NCI-H345 treated with DMSO at 0.1 percent for 48 hours (cell line): Measurements from ENCODE around the gene EPHA3.

Experiments
- DNase-seq: peaks from one replicate; lab custom pipeline; 2025; ENCODE audit not compliant: unreplicated experiment; lab: John Stamatoyannopoulos, UW

Gene EPHA3

DNA sequence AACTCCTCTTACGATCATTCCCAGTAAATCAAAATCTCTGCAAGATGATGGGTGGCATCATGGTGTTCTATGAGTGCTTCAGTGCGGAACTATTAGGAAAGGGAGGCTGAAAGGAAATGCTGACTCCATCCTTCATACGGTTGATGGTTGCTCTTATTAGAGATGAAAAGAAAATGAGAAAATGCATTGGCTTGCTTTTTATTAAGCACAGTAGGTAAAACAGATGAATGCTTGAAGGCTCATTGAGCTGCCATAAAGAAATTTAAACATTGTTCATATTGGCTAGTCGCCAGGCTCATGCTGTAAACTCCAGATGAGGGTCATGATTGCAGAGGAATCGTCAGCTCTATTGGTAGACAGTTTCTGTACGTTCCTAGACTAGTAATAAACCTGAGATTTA lies 115.8 kb downstream of the EPHA3 start:
- no peak for DNase-seq

DNA sequence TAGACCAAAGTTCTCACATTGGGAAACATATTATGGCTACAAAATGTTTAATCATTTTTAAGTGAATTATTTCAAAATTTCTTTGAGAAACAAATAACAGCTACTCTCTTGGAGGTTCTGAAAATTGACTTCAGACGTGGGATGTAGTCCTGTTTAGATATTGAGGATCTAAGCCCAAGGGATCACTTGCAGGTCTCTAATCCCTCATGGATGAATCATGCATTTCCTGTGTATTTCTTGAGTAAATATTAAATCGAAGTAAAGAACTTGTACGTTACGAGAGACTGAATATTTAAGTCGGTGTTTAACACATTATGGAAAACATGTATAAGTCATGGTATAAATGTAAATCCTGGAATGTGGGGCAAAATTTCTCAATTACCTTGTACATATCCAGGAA lies 119.8 kb downstream of the EPHA3 start:
- no peak for DNase-seq

DNA sequence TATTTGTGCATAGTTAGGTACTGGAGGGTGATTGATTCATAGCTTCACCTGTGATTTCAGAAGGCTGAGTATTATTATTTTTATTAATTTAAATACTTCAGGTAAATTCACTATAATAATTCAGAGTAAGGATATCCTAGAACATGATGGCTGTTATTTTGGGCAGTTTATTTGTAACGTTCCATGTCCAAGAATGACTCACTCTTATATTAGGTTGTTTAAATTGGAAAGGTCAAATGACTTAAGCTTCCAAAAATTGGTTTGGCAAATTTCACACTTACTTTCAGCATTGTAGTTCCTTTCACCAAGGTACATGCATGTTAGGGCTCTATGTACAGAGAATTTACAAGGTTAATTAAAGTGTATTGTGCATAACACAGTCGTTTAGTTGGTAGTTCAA lies 120.2 kb downstream of the EPHA3 start:
- DNase-seq: no peak

DNA sequence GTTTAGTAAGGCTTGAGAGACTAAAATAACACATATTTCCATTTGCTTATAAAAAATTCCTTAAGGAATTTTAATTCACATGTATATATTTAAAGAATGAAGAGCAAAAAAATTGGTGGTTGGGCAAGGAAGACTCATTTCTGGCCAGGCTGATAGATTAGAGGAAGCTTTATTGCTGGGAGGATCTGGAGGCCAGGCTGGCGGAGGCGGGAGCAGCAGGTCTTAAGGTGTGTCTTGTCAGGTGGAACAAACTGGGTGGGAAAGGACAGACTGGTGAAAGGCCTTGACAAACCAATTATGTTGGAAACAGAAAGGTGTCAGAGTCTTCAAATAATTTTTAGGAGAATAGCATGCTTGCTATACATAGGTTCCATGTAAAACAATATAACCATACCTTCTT lies 124.7 kb downstream of the EPHA3 start:
- no peak for DNase-seq

DNA sequence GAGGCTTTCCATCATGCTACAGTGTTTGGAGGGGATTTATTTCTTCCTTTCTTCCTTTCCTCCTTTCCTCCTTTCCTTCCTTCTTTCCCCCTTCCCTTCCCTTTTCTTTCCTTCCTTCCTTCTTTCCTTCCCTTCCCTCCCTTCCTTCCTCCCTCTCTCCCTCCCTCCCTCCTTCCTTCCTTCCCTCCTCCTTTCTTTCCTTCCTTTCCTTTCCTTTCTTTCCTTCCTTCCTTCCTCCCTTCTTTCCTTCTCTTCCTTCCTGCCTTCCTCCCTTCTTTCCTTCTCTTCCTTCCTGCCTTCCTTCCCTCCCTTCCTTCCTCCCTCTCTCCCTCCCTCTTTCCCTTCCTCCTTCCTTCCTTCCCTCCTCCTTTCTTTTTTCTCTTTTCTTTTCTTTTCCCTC lies 127.2 kb downstream of the EPHA3 start:
- DNase-seq: no peak

DNA sequence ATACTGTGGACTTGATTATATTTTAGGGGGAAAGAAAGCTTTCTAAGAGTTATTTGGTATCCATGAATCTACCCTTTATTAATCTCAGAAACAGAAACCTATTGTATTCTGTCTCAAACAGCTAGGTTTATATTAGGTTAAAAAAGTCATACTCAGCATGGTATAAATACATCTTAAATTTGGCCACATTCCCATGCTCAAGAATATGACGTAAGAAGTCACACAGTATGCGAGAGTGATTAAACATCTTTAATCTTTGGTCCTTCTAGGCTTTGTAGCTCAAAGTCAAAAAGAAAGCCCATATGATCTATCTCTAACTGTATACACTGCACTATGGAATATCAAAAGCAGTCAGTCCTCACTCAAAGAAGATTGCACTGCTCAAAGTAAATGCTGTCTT lies 131.4 kb downstream of the EPHA3 start:
- DNase-seq: no peak

DNA sequence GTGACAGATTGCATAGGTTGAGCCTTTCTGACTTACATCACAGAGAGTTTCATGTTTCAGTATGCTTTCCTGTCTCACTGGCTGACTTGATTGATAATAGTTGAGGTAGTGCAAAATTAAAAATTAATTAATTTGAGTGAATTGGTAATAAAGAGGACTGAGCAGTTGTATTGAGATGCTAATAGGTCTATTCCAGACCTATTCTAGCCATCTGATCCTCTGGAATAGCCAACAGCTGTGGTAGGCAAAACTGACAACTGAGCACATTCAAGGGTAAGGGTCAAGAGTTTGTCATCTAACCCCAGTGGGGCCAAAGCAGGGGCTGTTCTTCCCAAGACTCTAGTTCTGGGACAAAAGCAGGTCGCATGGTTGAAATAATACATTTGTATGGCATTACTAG lies 132.4 kb downstream of the EPHA3 start:
- DNase-seq: no peak

DNA sequence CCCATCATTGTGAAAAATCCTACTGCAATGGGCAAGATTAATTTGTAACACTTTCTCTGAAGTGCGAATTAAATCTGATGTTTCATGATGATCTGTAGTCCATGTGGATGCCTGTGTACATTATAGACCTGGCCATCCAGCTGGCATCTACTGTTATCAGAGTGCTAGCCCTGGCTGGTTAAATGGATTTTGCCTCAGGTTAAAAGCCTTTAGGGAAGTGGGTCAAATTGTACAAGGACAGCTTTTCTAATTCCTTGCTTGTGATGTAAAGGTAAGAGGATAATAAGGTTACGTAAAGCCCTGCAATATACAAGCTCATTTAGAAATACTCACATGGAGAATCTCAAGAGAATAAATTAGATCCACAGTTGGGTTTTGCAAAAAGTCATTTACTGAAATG lies 138.2 kb downstream of the EPHA3 start:
- DNase-seq: no peak

DNA sequence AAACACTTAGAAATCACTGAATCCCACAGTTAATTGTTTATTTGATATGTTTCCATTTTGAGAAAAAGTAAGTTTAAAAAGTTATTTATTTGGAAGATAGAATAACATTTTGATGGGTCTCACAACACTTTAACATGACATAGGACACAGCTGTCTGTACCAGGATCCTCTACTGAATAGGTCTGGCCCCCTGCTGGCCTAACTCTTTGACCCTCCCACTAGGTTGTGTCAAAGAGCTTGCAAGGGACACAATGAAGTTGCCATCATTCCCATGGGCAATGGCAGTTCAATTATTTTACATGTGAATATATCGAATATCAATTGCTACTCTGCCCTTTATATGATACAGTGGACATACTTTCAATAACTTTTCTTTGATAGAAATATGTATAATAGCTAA lies 138.9 kb downstream of the EPHA3 start:
- DNase-seq: no peak

DNA sequence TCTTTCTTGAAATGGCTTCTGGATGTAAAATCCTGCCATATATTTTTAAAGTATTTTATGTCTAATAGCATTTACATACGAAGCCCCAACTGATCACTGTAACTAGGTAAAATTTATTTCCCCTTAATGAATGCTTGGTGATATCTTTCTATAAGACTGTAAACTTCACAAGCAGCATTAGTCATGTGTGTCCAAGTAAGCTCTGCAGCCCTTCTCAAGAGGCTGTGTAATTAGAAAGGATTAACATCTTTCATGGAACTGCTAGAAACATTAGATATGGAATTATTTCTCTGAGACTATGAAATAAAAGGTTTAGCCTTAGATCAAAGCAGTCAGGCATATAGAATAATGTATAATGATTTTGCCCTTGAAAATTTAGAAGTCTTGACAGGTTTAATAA lies 143.3 kb downstream of the EPHA3 start:
- DNase-seq: no peak

DNA sequence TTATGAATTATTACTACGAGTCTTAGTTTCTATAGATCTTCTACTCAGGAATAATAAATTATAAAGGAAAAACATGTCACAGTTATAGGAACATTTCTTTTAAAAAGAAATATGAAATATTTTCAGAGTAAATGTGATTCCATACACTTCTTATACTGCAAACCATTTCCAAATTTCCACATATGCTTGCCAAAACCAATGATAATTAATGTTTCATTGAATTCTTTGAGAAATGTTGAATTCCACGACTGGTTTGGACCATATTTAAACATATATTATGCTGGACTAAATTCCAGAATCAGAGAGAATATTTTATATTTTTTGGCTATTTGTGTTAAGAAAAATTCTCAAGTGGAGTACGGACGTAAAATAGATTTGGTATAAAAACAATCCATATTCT lies 144.6 kb downstream of the EPHA3 start:
- DNase-seq: no peak

DNA sequence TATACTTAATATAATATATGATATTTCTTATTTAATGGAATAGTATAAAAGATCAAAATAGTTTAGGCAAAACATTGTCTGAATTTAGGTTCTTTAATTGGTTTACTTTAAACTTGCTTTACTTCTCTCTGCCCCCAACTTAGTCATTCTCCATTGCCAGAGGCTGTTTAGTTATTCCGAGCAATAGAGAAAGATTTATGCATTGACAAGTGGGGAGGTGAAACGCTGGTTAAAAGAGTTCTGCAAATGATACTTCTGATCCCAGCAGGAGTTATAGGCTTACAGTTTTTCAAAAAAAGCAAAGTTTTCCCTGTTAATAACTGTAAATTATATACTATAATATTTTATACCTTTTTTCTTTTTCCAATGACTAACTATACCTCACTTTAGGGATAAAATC lies 145.4 kb downstream of the EPHA3 start:
- no peak for DNase-seq

DNA sequence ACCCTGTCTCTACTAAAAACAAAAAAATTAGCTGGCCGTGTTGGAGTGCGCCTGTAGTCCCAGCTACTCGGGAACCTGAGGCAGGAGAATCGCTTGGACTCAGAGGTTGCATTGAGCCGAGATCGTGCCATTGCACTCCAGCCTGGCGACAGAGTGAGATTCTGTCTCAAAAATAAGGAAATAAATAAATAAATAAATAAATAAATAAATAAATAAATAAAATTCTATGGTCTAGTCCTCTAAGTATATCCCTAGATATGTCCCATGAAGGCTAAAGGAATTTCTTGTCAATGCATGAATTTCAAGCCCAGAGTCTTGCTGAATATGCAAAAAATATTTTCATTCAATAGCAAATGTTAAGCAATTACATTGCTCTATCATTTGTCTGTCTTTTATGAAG lies 149.0 kb downstream of the EPHA3 start:
- no peak for DNase-seq

DNA sequence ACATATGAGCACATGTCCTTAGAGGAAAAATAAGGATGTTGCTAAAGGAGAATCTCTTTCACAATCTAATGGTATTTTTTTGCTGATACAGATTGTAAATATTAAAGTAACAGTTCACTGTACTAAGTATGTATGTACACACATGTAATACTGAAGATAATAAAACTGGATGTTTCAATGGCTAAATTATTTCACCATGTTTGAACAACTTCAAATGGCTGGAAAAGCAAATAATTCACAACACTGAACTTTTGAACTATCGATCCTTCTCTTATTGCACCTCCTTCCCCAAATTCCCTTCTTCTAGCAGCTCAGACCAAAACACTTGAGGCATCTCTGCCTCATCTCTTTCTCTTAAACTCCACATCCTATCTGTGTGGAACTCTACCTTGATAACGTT lies 149.5 kb downstream of the EPHA3 start:
- DNase-seq: no peak

DNA sequence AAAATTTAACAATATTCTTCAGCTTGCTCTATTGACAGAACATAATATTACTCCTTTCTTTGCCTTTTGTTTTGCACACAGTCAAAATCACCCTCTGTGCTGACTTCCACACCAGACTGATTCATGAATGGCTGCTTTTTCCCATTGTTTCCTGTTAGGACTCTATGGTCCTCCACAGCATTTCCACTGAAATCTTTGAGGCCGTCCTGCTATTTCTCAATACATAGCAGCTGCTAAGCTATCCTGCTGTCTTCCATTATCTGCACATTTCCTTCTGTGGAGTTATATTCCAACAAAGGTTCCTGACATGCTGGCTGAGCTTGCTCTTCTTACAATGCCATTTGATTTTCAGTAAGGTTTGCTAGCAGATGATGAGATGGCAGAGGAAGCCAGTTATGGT lies 153.3 kb downstream of the EPHA3 start:
- no peak for DNase-seq

DNA sequence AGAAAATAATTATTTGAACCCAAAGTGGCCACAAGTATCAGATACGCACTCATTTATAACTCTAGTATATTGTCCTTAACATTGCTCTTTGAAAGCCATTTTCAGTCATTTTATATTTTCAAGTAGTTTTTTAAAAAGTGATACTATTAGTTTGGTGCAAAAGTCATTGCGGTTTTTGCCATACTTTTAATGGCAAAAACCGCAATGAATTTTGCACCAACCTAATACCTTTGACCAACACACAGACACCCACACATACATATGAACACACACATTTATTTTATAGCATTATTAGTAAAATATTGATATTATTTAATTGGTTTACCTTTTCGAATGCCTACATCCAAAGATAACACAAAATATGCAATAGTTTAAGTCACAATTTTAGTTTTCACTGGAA lies 154.3 kb downstream of the EPHA3 start:
- DNase-seq: no peak

DNA sequence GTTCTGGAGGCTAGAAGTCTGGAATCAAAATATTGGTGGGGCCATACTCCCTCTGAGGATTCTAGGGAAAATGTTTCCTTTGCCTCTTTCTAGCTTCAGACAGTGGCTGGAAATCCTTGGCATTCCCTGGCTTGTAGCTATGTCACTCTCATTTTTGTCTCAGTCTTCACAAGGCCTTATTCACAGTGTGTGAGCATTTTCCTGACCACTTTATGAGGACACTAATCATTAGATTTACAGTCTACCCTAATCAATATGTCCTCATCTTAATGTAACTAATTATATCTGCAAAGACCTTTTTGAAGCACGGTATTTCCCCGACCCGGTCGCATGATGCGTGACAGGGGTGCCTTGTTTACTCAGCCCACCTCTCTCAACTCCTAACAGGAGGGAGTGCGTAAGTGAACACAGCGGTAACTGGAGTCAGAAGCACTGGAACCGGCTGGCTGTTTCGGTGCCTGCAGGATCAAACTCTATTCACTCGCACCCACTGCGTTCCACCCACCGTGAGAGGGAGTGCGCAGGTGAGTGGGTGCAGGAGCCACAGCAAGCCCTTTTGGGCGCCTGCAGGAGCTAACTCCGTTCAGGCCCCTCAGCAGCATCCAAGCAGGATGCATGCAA lies 155.0 kb downstream of the EPHA3 start:
- DNase-seq: no peak

DNA sequence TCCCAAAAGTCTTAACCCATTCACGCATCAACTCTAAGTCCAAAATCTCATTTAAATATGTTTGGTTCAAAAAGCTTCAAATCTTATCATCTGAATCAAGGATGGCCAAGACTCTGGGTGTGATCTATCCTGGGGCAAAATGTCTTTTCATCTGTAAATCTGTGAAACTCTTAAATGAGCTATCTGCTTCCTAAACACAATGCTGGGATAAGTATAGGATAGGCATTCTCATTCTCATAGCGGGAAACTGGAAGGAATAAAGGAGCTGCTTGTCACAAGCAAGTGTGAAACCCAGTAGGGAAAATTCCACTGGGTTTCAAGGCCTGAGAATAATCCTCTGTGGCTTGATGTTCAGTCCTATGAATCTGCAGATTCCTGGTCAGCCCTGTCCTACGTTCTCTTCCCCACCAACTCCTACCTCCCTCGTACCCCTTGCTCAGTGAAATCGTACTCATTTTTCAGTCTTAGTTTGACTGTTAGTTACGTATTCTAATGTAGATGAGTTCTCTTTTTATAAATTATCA lies 156.7 kb downstream of the EPHA3 start:
- DNase-seq: no peak

DNA sequence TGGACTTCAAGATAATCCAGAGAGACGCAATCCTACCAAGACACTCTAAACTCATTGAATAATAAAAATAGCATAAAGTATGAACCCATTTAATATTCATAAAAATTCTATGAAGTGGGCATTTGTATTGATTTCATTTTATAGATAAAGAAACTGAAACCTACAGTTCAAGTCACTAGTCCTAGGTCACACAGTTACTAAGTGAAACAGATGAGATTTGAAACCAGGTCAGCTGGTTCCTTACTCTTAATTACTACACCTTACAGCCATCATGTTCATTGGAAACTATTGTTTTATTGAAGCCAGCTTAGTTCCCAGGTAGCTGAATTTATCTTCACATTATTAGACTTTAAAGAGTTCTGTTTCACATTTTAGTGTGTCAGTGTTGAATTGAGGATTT lies 158.7 kb downstream of the EPHA3 start:
- no peak for DNase-seq

DNA sequence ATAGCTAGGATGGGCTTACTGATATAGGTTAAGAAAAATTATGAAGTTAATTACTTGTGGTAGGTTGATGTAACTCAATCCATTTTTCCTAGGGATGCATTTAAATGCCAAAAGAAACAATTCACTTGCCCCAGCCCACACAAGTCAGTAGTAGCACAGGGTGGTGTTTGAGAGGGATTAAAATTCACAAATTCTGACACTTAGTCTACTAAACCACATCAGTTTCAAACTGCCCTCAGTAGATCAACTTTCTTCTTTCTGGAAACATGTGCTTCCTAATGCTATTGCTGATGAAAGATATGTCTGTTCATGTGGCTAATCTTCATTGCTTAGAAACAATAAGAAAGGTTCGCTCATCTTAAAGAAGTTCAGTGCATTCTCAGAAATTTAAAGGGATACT lies 160.6 kb downstream of the EPHA3 start:
- DNase-seq: no peak

DNA sequence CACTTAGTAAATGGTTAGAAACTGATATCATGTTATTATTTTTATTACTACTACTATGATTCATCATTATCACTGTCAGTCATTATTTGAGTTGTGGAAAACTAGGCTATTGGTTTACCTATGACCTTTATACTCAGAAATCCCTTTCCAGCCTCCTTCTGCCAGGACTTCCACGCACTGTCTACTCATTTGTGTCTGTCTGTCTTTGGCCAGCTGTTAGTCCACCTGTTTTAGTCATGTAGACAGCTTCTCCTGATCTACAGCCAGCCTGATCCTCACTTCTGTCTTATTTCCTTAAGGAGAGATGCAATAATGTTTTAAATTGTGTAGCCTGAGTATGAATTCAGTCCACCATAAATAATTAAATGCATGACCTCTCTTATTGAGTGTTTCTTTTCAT lies 162.8 kb downstream of the EPHA3 start:
- no peak for DNase-seq

DNA sequence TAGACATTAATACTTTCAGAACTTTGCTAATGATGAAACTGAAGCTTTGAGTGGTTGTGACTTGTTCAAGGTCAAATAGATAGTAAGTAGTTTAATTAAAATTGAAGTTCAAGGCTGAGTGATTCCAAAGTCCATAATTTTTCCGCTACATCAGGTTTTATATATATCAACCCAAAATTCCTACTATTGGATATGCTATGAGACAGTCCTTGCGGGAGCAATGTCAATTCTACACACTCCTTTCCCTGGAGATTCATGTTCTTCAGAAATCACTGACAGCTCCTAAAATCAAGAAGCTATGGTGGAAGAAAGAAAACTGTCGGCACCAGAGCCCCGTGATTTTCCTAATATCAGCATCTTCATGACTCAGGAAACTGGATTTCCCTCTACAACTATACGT lies 167.6 kb downstream of the EPHA3 start:
- DNase-seq: no peak

DNA sequence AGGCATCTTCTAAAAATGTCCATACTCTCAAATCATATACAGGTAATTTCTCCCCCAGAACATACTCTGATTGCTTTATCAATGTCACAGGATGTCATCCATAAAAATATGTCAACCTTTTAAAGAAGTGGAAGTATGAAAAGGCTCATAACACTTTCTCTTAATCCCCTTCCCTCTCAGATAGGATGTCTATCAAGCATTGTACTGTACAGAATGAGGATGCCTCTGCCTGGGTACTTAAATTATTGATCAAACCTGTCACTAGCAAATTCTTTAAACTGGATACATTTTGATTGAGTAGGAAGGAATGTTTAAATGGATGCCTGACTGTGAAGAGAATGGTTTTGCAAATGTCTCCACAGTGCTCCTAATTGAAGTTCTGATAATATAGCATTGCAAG lies 168.7 kb downstream of the EPHA3 start:
- no peak for DNase-seq
